ENCODE results near the gene RRAGB. TPM values are rescaled to one million over a fixed set of nuclear protein-coding genes. Genes with fewer than 3 reads are reported as not detected.
"Not testable (repeated sequence)": the region's sequence is repeated elsewhere in the genome, so short reads cannot be mapped to it uniquely, and the experiment has no call there.

RRAGB gene
- polyA plus RNA-seq, 3 donors: 43.2 to 51.7 (median 44.2) TPM

DNA sequence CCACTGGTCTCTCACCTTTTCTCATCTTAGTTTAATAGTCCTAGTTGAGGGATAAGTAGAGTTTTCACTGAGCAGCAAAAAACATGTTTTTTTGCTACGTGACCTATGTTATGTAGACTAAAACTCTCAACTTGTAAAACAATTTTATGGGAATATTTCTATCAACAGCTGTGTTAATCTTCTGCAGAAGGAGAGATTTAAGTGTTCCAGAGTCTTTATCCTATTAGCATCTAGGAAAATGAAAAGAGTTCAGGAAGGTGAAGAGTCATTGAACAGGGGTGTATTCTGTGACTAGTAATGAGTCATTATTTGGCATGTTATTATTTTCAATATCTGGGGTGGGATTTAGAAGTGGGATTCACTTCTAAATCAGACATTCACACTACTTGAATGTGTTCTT is 41.9 kb downstream of the RRAGB start:
- no peak for DNase-seq (ENCODE audit: low read depth in 3 of 3, low spot score in 2 of 3)

DNA sequence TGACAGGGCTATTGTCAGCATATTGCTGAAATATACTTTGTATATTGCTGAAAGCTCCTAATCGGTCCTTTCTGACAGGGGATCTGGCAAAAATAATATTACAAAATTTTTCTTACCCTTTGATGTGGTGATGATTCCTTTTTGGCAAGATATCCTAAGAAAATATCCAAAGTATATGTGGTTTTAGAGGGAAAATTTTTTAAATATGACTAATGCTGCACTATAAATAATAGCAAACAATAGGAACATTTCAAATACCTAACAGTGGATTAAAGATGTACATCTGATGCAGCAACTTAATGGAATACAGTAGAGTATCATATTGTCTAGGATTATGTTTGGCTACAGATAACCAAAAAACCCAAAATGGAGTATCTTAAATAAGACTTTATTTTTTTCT is 49.6 kb downstream of the RRAGB start:
- no peak for DNase-seq (ENCODE audit: low read depth in 3 of 3, low spot score in 2 of 3)

DNA sequence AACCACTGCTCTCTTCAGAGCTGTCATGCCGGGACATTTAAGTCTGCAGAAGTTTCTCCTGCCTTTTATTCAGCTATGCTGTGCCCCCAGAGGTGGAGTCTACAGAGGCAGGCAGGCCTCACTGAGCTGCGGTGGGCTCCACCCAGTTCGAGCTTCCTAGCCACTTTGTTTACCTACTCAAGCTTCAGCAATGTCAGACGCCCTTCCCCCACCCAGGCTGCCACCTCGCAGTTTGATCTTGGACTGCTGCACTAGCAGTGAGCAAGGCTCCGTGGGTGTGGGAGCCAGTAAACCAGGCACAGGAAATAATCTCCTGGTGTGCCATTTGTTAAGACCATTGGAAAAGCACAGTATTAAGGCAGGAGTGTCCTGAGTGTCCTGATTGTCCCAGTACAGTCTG is 56.9 kb downstream of the RRAGB start:
- DNase-seq (ENCODE audit: low read depth in 3 of 3, low spot score in 2 of 3): not testable (repeated sequence)

DNA sequence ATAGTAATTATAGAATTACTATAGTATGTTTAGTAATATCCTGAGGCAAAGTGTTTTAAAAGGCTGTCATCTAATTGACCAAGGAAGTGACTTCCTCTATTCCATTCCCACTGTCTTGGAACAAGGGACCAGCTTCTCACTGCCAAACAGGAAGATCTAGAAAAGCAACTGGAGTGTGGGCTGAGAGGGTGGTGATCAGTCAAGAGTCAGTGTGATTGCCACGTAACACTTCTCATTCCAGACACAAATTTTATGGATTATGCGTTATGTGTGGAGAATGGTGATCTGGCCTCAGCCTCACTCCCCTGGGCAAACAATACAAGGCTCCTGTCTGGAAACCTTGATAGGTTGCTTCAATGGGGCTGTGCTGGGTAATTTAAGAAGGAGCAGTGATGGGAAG is 60.0 kb downstream of the RRAGB start:
- DNase-seq (ENCODE audit: low read depth in 3 of 3, low spot score in 2 of 3): no peak

DNA sequence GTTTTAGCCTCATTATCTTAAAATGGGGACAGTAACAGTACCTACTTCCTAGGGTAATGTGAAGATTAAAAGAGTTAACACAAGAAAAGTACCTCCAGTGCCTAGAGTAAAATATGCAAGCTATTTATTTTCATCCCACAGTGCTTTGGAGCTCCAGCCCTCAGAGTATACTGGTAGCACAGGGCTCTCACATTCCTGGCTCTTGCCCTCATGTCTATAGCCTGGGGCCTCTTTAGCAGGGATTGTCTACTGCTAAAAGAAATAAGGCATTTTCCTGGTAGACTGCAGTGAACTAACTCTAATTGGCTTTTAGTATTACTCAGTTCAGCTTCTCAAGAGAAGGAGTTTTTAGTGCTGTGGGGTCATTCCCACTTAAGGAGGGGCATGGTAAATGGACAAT is 60.8 kb downstream of the RRAGB start:
- DNase-seq (ENCODE audit: low read depth in 3 of 3, low spot score in 2 of 3): no peak

DNA sequence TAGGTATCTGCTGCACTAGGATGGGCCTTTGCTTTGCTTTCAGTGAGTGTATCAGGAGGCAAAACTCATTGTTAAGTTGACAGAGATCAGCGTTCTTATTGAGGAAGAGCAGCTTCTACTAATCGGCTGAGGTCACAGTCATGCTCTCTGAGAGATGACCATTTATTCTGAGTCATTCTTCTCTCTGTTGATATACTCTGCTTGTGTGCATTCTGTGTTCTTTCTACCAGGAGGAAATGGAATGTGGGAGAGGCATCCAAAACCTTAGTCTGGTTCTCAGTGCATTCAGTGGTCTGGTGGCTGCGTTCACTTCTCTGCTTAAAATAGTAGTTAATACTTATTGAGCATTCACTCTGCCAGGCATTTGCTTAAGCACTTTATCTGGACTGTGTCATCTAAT is 66.2 kb downstream of the RRAGB start:
- DNase-seq (ENCODE audit: low read depth in 3 of 3, low spot score in 2 of 3): no peak

DNA sequence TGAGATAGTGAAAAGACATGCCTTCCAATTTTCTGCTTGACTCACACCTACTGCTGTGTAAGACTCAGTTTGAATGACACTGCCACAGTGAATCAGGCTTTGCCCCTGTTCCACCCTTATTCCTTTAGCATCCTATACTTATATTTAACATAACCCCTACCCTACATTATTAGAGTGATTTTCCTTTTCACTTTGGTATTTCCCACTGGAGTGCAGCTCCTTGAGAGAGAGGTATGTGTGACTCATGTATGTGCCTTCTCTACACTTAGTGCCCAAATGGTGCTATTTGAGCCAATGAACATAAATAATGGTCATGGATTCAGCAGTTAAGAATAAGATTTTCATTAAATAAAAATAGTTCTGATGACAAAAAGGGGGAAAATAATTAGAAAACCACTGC is 69.5 kb downstream of the RRAGB start:
- no peak for DNase-seq (ENCODE audit: low read depth in 3 of 3, low spot score in 2 of 3)

DNA sequence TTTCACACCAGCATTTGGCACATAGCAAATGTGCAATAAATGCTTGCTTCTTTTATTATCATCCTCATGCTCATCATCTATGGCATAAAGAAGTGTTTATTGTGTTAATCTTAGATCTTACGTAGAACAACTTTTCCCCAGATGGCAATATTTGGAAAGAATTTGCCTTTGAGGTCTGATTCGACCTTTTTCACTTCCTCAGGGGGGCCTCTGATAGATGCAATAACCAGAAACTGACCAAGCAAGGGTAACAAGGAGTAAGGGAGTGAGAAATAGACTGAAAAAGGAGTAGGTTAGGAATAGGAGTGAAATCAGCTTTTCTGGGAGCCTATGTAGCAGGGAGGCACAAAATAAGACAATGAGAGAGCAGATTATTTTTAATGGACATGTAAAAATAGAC is 70.2 kb downstream of the RRAGB start:
- DNase-seq (ENCODE audit: low read depth in 3 of 3, low spot score in 2 of 3): no peak

DNA sequence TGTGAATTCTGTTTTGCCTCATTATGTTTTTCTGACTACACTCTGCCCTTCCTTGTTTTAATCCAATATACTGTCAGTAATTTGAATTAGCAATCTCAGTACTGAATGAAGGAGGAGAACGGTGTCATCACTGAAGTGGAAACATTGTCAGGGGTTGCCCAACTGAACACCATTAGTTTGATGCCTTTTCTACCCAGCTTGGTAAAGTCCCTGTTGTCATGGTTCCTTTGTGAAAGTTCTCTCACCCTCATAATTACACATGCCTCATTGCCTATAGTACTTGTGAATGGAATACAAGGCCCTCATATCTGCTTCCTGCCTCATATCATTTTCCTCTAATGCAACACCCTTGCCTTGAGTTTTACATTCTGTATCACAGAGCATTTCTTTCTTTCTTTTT is 76.9 kb downstream of the RRAGB start:
- DNase-seq (ENCODE audit: low read depth in 3 of 3, low spot score in 2 of 3): no peak

DNA sequence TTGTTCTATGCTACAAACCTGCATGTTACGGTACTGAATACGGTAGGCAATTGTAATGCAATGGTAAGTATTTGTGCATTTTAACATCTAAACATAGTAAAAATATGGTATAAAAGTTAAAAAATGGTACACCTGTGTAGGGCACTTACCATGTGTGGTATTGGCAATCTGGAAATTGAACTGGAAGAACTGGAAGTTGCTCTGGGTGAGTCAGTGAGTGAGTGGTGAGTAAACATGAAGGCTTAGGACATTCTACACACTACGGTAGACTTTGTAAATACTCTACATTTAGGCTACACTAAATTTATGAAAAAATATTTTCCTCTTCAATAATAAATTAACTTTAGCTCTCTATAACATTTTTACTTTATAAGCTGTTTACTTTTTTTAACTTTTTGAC is 78.9 kb downstream of the RRAGB start:
- no peak for DNase-seq (ENCODE audit: low read depth in 3 of 3, low spot score in 2 of 3)

DNA sequence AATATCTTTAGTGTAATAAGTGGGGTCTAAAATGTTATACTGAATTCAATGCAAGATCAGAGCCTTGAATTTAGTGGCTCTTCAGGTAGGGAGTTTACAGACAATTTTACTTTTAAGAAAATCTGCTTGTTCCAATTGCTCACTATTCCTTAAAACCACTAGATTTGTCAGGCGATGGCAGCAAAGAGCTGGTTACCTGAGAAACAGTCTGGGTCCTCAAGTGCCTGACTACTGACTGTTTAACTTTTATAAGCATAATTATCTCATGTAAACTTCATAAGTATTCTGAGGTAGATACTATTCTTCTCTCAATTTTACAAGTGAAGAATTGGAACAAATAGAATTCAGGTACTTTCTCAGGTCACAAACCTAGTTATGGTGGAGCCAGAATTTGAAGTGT is 84.3 kb downstream of the RRAGB start:
- DNase-seq (ENCODE audit: low read depth in 3 of 3, low spot score in 2 of 3): no peak

Other genes with a start within 250 kb of the RRAGB start
- gene USP51, start 227.9 kb upstream of the RRAGB start, polyA plus RNA-seq (ENCODE audit: insufficient read length in 3 of 3): 10 to 100 TPM; 12.1 to 13.3 (median 12.7) TPM
- not detected for gene FOXR2, start 94.3 kb upstream of the RRAGB start, polyA plus RNA-seq (ENCODE audit: insufficient read length in 3 of 3)